GM18505 (cell line): ENCODE results near the gene NXPH3.
"Not testable (repeated sequence)": the region's sequence is repeated elsewhere in the genome, so short reads cannot be mapped to it uniquely, and the experiment has no call there.

Experiments used
- ATAC-seq: cut with Tn5 transposase; IDR thresholded peaks from one replicate; pipeline ENCODE4 v1.9.1; 2021; ENCODE audit not compliant: unreplicated experiment
- POLR2A ChIP-seq: IDR thresholded peaks from 4 replicates; pipeline ENCODE4 v1.6.1; 2011; ENCODE audit warnings: borderline replicate concordance; ENCODE audit not compliant: insufficient read depth, insufficient read length; ENCODE audit errors: extremely low read depth

NXPH3 gene

DNA sequence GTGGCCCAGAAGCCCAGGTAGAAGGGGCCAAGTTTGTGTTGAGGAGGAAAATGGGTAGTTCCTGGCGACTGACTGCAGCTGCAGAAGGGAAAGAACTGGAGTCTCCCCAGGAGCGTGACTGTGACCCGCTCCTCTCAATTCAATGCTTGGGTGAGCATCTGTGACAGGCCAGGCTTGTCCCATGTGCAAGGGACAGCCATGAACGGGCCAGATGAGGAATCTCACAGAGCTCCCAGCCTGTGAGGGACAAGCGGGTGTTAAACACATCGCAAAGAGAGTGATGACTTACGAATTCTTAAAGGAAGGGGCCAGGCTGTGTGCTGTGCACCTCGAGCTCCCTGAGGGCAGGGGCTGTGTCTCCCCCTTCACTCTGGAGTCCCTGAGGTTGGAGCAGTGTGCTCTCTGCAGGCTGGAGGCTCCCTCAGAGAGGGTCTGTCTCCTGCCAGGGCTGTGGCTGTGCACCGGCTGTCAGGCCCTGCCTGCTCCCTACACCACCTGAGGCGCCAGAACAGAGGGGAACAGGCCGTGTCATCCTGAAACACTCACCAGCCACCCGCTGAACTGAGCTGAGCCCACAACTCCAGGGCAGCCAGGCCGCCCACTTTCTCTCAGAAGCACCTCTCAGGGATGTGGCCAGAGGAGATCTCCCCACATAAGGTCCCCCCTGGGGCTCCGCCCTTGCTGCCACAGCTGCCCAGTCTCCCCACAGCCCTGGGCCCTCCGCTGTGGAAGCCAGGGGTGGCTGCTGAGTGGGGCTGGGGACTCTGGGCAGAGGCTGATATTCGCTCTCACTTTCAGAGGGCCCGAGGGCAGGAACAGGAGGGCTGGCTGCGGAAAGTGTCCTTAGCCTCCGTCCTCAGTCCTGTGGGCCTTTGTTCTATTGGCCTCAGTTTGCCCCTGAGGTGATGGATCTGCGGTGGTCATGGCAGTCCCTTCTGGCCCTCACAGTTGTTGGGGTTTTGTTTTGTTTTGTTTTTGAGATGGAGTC is 25.7 kb upstream of the NXPH3 start:
- TF ChIP-seq POLR2A, result no peak
- no peak for ATAC-seq

DNA sequence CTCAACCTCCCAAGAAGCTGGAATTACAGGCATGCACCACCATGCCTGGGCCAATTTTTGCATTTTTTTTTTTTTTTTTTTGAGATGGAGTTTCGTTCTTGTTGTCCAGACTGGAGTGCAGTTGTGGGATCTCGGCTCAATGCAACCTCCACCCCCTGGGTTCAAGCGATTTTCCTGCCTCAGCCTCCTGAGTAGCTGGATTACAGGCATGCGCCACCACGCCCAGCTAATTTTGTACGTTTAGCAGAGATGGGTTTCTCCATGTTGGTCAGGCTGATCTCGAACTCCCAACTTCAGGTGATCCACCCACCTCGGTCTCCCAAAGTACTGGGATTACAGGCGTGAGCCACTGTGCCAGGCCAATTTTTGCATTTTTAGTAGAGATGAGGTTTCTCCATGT is 24.9 kb upstream of the NXPH3 start:
- not testable (repeated sequence) for ATAC-seq

DNA sequence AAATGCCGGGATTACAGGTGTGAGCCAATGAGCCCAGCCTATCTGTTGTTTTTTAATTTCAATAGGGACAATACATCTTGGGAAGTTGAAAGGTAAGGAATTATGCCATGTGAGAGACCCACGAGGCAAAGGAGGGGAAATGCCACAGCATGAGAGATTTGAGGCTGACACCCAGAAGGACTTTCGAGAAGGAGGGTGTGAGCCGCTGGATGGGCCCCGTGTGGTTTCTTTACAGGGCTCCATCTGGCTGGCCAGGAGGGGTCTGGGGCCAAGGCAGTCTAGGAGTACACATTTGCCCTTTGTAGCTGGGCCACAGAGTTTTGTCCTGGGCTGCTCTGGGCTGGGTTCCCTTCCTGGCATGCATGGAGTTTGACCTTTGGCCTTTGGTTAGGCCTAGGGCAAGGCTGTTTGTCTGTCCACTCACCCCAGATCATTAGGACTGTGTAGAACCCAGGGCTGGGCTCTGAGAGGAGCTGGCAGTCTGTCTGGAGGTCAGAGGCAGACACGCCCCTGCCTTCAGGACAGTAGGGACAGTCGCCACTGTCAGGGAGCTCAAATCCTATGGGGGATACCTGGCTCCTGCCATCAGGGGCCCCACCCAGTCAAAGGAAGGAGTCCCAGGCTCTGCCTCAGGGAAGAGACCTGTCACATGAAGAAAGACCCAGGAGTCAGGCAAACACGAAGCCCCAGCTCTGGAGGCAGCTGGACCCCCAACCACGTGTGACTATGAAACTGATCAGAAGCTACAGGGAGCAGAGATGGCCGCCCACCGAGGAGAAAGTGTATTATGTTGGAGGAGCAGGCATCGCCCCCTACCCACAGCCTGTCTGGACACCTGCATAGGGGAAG is 24.2 kb upstream of the NXPH3 start:
- no peak for TF ChIP-seq POLR2A
- ATAC-seq, result no peak

DNA sequence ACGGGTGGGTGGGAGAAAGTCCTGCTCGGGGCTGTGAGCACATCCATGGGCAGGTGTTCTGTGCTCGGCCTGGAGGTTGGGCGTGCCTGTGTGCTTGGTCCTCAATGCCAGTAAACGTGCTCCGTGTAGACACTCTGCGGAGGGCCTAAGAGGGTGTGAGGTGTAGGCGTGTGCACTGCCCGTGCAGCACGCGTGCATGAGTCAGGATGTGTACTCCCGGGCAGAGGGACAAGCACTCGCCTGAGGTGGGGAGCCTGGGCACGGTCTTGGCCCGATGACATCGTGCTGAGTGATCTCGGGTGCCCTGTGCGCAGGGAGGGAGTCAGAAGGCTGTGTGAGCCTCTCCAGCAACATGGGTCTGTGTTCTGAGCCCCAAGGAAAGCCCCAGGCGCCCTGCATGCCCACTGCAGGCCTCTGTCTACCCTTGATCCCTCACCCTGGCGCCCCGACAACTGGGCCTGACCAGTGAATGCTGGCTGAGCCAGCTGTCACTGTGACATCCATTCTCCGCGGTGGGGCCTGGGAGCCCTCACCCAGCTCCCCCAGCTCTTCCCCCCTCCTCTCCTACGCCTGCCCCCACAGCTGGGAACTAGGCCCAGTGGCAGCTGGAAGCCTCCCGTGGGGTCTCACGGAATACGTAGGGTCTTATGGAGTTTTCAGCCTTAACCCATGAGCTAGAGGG is 23.5 kb upstream of the NXPH3 start:
- ATAC-seq, result no peak
- no peak for TF ChIP-seq POLR2A

DNA sequence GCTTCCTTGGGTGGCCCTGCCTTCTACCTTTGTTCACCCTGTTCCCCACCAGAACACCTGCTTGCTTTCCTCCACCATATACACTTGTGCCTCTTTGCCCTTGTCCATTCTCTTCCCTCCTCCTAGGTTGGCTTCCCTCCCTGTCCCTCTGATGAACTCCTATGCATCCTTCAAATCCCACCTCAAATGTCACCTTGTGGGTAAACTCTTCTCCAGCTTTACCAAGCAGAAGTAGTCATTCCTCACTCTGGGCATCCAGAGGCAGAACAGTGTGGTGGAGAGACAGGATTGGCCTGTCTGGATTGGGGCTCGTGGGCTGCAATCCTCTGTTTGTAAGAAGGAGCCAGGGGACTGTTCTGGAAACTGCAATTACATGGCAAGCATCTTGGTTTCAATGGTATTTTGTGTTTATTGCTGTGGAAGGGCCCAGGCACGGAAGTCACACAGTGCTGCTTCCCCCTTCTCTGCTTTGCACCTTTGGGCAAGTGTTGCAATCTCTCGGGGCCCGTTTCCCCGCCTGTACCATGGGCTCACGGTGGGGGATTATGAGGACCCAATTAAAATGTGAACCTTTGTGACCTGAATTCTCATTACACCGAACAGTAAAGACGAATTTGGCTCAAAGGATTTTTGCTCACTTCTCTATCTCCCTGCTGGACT is 21.9 kb upstream of the NXPH3 start:
- no peak for ATAC-seq
- TF ChIP-seq POLR2A, result no peak

DNA sequence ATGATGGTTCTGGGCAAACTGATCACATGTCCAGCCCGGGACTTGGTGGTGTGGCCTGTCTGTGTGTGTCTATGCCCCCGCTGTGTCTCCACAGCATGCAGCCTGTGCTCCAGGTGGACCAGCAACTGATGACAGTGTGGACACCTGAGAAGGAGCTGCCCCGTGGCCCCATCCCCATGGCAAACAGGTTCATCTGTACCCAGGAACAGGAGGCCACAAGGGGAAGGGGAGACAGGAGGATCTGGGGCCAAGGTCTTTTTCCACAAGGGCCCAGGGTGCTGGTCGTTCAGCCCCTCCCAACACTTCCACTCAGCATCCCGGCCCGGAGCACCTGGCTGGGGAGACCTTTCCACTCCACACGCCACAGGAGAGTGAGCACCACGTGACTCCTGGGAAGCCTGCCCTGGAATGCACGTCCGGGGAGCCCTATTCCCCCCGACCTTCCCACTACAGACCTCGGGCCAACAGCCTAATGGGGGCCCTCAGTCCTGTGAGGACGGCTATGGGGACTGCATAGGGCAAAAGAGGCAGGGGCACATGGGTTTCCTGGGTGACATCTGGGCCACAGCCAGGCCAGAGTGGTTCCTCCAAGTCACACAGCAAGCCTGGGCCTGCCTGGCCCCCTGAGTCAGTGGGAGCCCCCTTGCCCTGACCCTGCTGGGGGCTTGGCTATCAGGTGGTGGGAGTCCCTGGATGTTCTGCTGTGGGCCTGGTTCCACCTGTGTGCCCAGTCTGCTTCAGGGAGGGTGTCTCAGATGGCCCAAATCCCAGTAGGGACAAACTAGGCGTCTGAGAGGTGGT is 20.8 kb upstream of the NXPH3 start:
- no peak for ATAC-seq
- TF ChIP-seq POLR2A, result no peak

DNA sequence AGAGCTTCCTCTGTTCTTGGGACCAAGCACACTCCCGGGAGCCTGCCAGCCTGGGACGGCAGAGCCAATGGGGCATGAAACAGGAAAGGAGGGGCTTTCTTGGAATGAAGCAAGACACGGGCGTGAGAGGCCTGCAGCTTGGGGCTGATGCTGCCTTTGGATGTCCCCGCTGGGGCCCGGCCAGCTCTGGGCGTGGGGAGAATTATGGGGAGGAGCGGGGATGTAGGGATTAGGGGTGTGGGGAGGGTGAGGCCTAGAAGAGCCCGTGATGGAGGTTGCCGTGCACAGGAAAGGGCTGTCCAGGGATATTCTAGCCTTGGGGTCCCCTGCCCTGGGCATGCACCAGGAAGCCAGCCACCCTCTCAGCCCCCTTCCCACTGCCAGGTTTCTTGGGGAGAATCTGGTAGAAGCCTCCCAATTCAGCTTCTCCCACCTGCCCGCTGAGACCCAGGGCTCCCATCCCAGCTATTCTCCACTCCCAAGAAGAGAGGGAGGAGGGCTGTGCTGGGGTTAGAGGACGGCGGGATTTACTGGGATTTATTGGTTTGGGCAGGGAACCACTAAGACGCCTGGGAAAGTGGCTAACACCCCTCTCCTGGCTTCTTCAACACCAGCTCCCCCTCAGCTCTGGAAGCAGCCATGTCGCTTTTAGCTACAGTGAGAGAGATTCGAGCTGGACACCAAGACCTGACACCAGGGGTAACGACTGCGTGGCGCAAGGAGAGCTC is 20.0 kb upstream of the NXPH3 start:
- ATAC-seq, result no peak
- TF ChIP-seq POLR2A, result no peak

DNA sequence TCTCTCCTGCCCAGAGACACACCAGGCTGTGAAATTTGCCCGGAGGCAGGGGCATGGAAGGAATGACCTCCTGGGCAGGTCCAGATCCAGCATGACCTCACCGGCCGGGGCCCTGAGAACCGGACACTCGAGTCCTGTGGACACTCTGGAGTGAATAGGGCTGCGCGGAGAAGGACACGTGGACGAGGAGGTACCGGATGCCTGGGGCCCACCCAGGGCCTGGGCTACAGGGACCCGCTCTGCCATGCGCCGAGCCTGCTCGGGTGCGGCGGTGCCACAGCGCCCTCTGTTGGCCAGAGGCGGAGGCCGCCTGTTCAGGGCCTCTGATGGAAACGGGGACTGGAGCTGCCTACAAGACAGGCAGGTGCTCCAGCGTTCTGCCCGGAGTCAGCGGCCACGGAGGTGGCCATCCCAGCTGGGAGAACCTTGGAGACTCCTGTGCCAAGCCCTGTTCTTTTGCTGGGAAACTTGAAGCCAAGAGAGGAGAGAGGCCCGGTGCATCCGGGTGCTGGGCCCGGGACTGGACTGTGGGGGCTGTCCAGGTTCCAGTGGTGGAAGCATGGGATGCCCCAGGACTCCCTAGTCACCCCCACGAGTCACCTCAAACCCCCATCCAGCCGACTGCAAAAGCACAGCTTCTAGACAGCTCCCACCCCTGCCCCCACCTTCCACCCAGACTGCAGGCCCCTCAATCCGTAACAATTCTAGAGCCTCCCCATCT is 19.3 kb upstream of the NXPH3 start:
- no peak for ATAC-seq
- no peak for TF ChIP-seq POLR2A

DNA sequence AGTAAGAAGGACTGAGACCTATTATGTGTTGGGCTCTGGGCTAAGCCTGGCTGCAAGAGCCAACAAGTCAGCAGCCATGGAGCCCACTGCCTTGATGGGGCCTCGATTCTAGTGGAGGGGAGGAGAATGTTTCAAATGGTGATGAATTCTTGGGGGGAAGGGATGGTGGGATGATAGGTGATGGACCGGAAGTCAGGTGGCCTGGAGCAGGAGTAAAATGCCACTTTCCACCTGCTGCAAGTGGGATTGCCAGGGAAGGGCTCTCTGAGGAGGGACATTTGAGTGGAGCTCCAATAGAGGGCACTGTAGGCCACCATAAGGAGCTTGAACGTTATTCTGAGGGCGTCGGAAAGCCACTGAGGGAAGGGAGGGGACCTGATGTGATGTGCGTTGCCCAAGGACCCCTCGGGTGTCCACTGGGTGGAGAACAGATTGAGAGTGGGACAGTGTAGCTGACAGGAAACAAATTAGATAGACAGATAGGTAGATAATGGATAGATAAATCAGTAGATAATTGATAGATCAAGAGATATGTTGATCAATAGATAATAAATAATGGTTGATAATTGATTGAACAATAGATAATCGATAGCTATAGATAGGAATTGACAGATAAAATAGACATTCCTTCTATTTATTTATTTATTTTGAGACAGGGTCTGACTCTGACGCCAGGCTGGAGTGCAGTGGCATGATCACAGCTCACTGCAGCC is 18.2 kb upstream of the NXPH3 start:
- TF ChIP-seq POLR2A, result no peak
- no peak for ATAC-seq

DNA sequence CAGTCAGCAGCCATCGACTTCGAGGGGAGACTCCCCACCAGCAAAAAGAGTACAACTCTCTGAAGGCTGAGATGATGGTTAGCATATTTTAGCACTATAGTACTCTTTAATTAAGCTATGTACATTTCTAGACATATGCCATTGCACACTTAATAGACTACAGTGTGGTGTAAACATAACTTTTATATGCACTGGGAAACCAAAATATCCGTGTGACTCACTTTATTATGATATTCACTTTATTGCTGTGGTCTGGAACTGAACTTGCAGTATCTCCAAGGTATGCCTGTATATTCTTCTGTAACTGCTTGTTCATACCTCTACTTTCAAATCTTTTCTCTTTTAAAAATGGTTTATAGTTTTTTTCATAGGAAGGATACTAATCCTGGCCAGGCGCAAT is 11.0 kb upstream of the NXPH3 start:
- no peak for ATAC-seq
- no peak for TF ChIP-seq POLR2A
